Panc1 (cell line): ENCODE measurements around the gene ALDH6A1. TPM values are rescaled to one million over a fixed set of nuclear protein-coding genes. Genes with fewer than 3 reads are reported as not detected.

Source experiments
- ATAC-seq: fragments of 200-7000 bp; cut with Tn5 transposase; 2 replicates; pipeline ENCODE4 v1.9.1; 2020; ENCODE audit warnings: mild to moderate bottlenecking, moderate library complexity
- BruUV-seq: library from RNA; stranded (reverse); fragments of 400-500 nt; replicated peaks from 2 replicates; lab custom pipeline; 2021; lab: Mats Ljungman, UMichigan
- CTCF ChIA-PET: fragments of 300-600 bp; sonication (Branson Sonifier 250); formaldehyde crosslinking; loops from one replicate; lab custom pipeline; 2022; ENCODE audit warnings: antibody characterized with exemption; lab: Charles Lee
- POLR2A ChIA-PET: fragments of 300-600 bp; sonication (Branson Sonifier 250); formaldehyde crosslinking; loops from one replicate; lab custom pipeline; 2022; ENCODE audit warnings: antibody characterized with exemption; lab: Charles Lee
- DNase-seq: peaks from one replicate; pipeline ENCODE4 v3.0.0-alpha.2; 2010; ENCODE audit warnings: low read depth, low spot score
- H3K27ac ChIP-seq: 2 replicates; pipeline ENCODE4 v1.5.1; 2011; ENCODE audit warnings: mild to moderate bottlenecking, low read length, inconsistent platforms
- H3K27me3 ChIP-seq: fragments of 200-500 bp; sonication (Bioruptor generic); 2 replicates; pipeline ENCODE4 v1.6.0; 2014; ENCODE audit warnings: low read length, inconsistent platforms; ENCODE audit not compliant: control insufficient read depth, insufficient read depth
- H3K36me3 ChIP-seq: fragments of 200-500 bp; sonication (Bioruptor generic); 2 replicates; pipeline ENCODE4 v1.5.1; 2014; ENCODE audit warnings: inconsistent platforms, mild to moderate bottlenecking, low read length, moderate library complexity; ENCODE audit not compliant: control insufficient read depth, insufficient read depth
- H3K4me1 ChIP-seq: 2 replicates; pipeline ENCODE4 v1.5.1; 2011; ENCODE audit warnings: inconsistent platforms, mild to moderate bottlenecking, low read length, moderate library complexity; ENCODE audit not compliant: control insufficient read depth, insufficient read depth
- H3K4me3 ChIP-seq, 2 experiments: 2 replicates each; pipeline ENCODE4 v1.5.1; 2011 to 2012; ENCODE audit warnings: low read depth in 2 of 2, low read length in 2 of 2, mild to moderate bottlenecking in 2 of 2, inconsistent platforms in 1 of 2, moderate library complexity in 1 of 2
- H3K9me3 ChIP-seq: fragments of 200-500 bp; sonication (Bioruptor generic); 2 replicates; pipeline ENCODE4 v1.5.1; 2014; ENCODE audit warnings: low read depth, mild to moderate bottlenecking, inconsistent platforms, low read length, moderate library complexity; ENCODE audit not compliant: control insufficient read depth, insufficient read depth
- POLR2AphosphoS5 ChIP-seq: IDR thresholded peaks from 2 replicates; pipeline ENCODE4 v1.6.1; 2012; ENCODE audit warnings: mild to moderate bottlenecking, low read depth, low read length, moderate library complexity
- SIN3A ChIP-seq: IDR thresholded peaks from 2 replicates; pipeline ENCODE4 v1.6.1; 2012; ENCODE audit warnings: low read depth, mild to moderate bottlenecking, low read length, moderate library complexity, borderline replicate concordance; ENCODE audit not compliant: insufficient read depth
- TCF7L2 ChIP-seq: IDR thresholded peaks from 2 replicates; pipeline ENCODE4 v1.6.1; 2011; ENCODE audit warnings: mild to moderate bottlenecking, low read depth, low read length, inconsistent platforms
- in situ Hi-C: cut with HindIII; loops from 2 replicates; pipeline ENCODE4 v1.10.0; 2016; ENCODE audit warnings: low sequenced_read_pairs, low pct_unique_long_range_greater_than_20kb
- intact Hi-C: fragments of 100-400 bp; cut with micrococcal nuclease; formaldehyde crosslinking; loops from one replicate; pipeline ENCODE4 v1.10.0; 2022; ENCODE audit not compliant: unreplicated experiment
- total RNA-seq: library from RNA; stranded (reverse); gene quantifications from one replicate; pipeline ENCODE4 v1.2.1, GENCODE V29; 2021; ENCODE audit not compliant: unreplicated experiment
- TF ChIP-seq, protein P1 (sequence below): fragments of 450-650 bp; IDR thresholded peaks from 2 replicates; pipeline ENCODE4 v1.5.1; 2017; ENCODE audit warnings: mild to moderate bottlenecking
- TF ChIP-seq, protein P2 (sequence below), 2 experiments: IDR thresholded peaks; 2 replicates each; pipeline ENCODE4 v1.6.1; 2011 to 2012; ENCODE audit warnings: low read depth in 2 of 2, control low read depth in 1 of 2, low read length in 1 of 2, mild to moderate bottlenecking in 1 of 2, moderate library complexity in 1 of 2; ENCODE audit not compliant: insufficient read depth in 1 of 2

The ALDH6A1 gene
- total RNA-seq, 1 experiment from 2014 or later, result 2.1 TPM

DNA sequence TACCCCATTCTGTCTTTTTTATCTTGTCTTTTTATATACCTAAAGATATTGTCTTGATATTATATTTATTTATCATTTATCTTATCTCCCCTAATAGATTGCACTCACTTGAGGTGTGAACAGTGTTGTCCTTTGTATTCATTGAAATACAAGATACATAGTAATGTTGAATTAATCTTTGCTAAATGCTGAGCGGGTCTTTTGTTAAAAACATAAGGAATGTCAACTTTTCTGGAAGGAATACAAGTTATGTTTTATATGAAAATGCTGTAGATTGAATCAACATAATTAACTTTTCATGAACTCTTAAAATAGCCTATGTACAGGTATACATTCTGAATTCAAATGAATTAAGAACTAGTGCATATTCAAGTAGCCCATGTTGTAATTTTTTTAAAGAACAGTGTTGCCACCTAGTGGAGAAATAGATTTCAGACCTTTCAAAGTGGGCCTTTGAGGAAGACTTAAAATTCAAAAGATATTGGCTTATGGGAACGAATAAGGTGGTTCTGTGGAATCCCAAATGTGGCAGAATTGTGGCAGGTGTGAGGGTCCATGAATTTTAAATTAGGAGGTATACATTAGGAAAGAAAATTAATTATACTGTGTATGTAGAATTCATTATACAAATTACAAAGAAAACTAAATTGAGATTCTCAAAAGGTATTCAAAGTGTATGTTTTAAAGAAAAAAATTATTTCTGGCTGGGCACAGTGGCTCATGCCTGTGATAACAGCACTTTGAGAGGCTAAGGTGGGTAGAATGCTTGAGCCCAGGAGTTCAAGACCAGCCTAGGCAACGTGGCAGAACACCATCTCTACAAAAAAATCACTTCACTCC is 46.0 kb downstream of the ALDH6A1 start:
- TF ChIP-seq POLR2AphosphoS5, result no peak
- TF ChIP-seq, protein P1, sequence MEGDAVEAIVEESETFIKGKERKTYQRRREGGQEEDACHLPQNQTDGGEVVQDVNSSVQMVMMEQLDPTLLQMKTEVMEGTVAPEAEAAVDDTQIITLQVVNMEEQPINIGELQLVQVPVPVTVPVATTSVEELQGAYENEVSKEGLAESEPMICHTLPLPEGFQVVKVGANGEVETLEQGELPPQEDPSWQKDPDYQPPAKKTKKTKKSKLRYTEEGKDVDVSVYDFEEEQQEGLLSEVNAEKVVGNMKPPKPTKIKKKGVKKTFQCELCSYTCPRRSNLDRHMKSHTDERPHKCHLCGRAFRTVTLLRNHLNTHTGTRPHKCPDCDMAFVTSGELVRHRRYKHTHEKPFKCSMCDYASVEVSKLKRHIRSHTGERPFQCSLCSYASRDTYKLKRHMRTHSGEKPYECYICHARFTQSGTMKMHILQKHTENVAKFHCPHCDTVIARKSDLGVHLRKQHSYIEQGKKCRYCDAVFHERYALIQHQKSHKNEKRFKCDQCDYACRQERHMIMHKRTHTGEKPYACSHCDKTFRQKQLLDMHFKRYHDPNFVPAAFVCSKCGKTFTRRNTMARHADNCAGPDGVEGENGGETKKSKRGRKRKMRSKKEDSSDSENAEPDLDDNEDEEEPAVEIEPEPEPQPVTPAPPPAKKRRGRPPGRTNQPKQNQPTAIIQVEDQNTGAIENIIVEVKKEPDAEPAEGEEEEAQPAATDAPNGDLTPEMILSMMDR, result peak; percentile 65
- H3K27me3 ChIP-seq, result no peaks in the 10 kb centered on the region
- CTCF ChIA-PET, result interaction anchor here (0.6 to 0.7 kb wide), 2 partner anchors 306 to 308 kb away, joined by 3 read pairs; no protein-coding TSS in a partner anchor
- no peaks in the 10 kb centered on the region for H3K4me1 ChIP-seq
- POLR2A ChIA-PET, result no interaction called here
- BruUV-seq, result no TSS peak
- no peak for DNase-seq
- H3K4me3 ChIP-seq, result no peak overlapping the region
- intact Hi-C loops (no loop called here), in situ Hi-C loops (no loop called here)
- no peak overlapping the region for H3K27ac ChIP-seq
- no peaks in the 10 kb centered on the region for H3K36me3 ChIP-seq
- peak; percentile 72; the same call in 1 of the 2 replicates for ATAC-seq
- H3K9me3 ChIP-seq, result no peaks in the 10 kb centered on the region

DNA sequence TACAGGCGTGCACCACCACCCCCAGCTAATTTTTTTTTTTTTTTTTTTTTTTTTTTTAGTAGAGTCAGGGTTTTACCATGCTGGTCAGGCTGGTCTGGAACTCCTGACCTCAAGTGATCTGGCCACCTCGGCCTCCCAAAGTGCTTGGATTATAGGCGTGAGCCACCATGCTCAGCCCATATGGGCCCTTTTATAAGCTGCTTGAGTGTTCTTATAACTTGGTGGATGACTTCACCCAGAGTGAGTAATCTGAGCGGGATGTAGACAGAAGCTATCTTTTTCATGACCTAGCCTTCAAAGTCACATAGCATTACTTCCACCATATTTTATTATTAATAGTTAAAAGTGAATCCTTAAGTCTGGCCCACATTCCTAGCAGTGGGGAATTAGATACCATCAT is 48.7 kb downstream of the ALDH6A1 start:
- BruUV-seq, result no TSS peak
- DNase-seq, result no peak
- ChIA-PET POLR2A (interaction anchor here (0.7 kb wide), 1 partner anchor 278 kb away, joined by 4 read pairs; no protein-coding TSS in a partner anchor), CTCF (interaction anchor here (0.7 kb wide), 3 partner anchors 85 to 545 kb away, joined by 5 to 8 read pairs (median 7); partner anchors contain the start of genes COQ6 and RIOX1)
- H3K27ac ChIP-seq, result no peak overlapping the region
- no peaks in the 10 kb centered on the region for H3K4me1 ChIP-seq
- intact Hi-C loops, result no loop called here
- H3K9me3 ChIP-seq, result no peaks in the 10 kb centered on the region
- no peaks in the 10 kb centered on the region for H3K27me3 ChIP-seq
- ATAC-seq, result no peak
- in situ Hi-C loops, result no loop called here
- H3K4me3 ChIP-seq, result no peak overlapping the region
- H3K36me3 ChIP-seq, result no peaks in the 10 kb centered on the region
- TF ChIP-seq TCF7L2 (no peak), POLR2AphosphoS5 (no peak), SIN3A (no peak)
- TF ChIP-seq, protein P1, result no peak
- TF ChIP-seq, protein P2, sequence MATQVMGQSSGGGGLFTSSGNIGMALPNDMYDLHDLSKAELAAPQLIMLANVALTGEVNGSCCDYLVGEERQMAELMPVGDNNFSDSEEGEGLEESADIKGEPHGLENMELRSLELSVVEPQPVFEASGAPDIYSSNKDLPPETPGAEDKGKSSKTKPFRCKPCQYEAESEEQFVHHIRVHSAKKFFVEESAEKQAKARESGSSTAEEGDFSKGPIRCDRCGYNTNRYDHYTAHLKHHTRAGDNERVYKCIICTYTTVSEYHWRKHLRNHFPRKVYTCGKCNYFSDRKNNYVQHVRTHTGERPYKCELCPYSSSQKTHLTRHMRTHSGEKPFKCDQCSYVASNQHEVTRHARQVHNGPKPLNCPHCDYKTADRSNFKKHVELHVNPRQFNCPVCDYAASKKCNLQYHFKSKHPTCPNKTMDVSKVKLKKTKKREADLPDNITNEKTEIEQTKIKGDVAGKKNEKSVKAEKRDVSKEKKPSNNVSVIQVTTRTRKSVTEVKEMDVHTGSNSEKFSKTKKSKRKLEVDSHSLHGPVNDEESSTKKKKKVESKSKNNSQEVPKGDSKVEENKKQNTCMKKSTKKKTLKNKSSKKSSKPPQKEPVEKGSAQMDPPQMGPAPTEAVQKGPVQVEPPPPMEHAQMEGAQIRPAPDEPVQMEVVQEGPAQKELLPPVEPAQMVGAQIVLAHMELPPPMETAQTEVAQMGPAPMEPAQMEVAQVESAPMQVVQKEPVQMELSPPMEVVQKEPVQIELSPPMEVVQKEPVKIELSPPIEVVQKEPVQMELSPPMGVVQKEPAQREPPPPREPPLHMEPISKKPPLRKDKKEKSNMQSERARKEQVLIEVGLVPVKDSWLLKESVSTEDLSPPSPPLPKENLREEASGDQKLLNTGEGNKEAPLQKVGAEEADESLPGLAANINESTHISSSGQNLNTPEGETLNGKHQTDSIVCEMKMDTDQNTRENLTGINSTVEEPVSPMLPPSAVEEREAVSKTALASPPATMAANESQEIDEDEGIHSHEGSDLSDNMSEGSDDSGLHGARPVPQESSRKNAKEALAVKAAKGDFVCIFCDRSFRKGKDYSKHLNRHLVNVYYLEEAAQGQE (IDR thresholded peaks at IDR 0.05; ENCODE audit: insufficient read depth in 1 of 2, low read depth in 2 of 2, low read length in 1 of 2), result no peak
